ACC112 (cell line): ENCODE measurements around the gene ZSWIM6.
"Not testable (repeated sequence)": the region's sequence is repeated elsewhere in the genome, so short reads cannot be mapped to it uniquely, and the experiment has no call there.

Source experiments
- H2AFZ ChIP-seq: fragments of 200-600 bp; sonication (generic); one replicate; pipeline ENCODE4 v1.6.0; 2017; ENCODE audit warnings: antibody characterized with exemption, low read length; ENCODE audit not compliant: unreplicated experiment
- H3K27ac ChIP-seq: fragments of 200-600 bp; sonication (generic); 2 replicates; pipeline ENCODE4 v1.5.1; 2014; ENCODE audit warnings: low read depth, mild to moderate bottlenecking, antibody characterized with exemption, low read length, moderate library complexity
- H3K27me3 ChIP-seq: fragments of 200-600 bp; sonication (generic); 2 replicates; pipeline ENCODE4 v1.6.1; 2014; ENCODE audit warnings: mild to moderate bottlenecking, antibody characterized with exemption, low read length, moderate library complexity, mixed read lengths; ENCODE audit not compliant: insufficient read depth
- H3K36me3 ChIP-seq: fragments of 200-600 bp; sonication (generic); 2 replicates; pipeline ENCODE4 v1.6.1; 2016; ENCODE audit warnings: mild to moderate bottlenecking, antibody characterized with exemption, low read length, moderate library complexity, mixed read lengths; ENCODE audit not compliant: insufficient read depth
- H3K4me1 ChIP-seq: fragments of 200-600 bp; sonication (generic); one replicate; pipeline ENCODE4 v1.6.1; 2016; ENCODE audit warnings: low read length, mixed read lengths; ENCODE audit not compliant: insufficient read depth, unreplicated experiment, control insufficient read depth
- H3K4me3 ChIP-seq: fragments of 200-600 bp; sonication (generic); 2 replicates; pipeline ENCODE4 v1.5.1; 2014; ENCODE audit warnings: mild to moderate bottlenecking, low read depth, low read length
- H3K79me2 ChIP-seq: fragments of 200-600 bp; sonication (generic); one replicate; pipeline ENCODE4 v1.6.0; 2016; ENCODE audit warnings: low read length; ENCODE audit not compliant: control insufficient read depth, unreplicated experiment, insufficient read depth

ZSWIM6 gene

GRCh38 chr5:61420016-61420415 is 88.0 kb downstream of the ZSWIM6 start:
- H3K4me1 ChIP-seq: peaks cover 21% of the 10 kb centered on the region

GRCh38 chr5:61421262-61421661 is 89.2 kb downstream of the ZSWIM6 start:
- not testable (repeated sequence) for H2AFZ ChIP-seq, H3K27ac ChIP-seq, H3K36me3 ChIP-seq, H3K27me3 ChIP-seq, H3K4me3 ChIP-seq
- H3K79me2 ChIP-seq: peaks cover 79% of the 10 kb centered on the region
- peaks cover 16% of the 10 kb centered on the region for H3K4me1 ChIP-seq

More at GRCh38 chr5:61420016-61420415, 88.0 kb downstream of the ZSWIM6 start:
- no peaks in the 10 kb centered on the region for H3K36me3 ChIP-seq
- no peak overlapping the region for H3K27ac ChIP-seq
- no peaks in the 10 kb centered on the region for H3K27me3 ChIP-seq
- no peak overlapping the region for H2AFZ ChIP-seq
- no peak overlapping the region for H3K4me3 ChIP-seq
- H3K79me2 ChIP-seq: peaks cover 83% of the 10 kb centered on the region

- no peaks in the 10 kb centered on the region for H3K36me3 ChIP-seq
- H2AFZ ChIP-seq: no peak overlapping the region
- H3K27ac ChIP-seq: no peak overlapping the region
- H3K4me3 ChIP-seq: peak overlapping the region; percentile 50
- H3K79me2 ChIP-seq: peaks cover 76% of the 10 kb centered on the region
- no peaks in the 10 kb centered on the region for H3K27me3 ChIP-seq
- peaks cover 14% of the 10 kb centered on the region for H3K4me1 ChIP-seq
Measured at GRCh38 chr5:61423487-61424145, 91.6 kb downstream of the ZSWIM6 start.

- Histone ChIP-seq H3K27ac (no peak overlapping the region), H3K36me3 (no peaks in the 10 kb centered on the region), H3K79me2 (peaks cover 74% of the 10 kb centered on the region), H2AFZ (no peak overlapping the region), H3K4me3 (no peak overlapping the region), H3K27me3 (no peaks in the 10 kb centered on the region), H3K4me1 (peaks cover 14% of the 10 kb centered on the region)
Measured at GRCh38 chr5:61425918-61426317, 93.9 kb downstream of the ZSWIM6 start.

GRCh38 chr5:61429906-61430305 is 97.8 kb downstream of the ZSWIM6 start:
- Histone ChIP-seq H2AFZ (no peak overlapping the region), H3K27me3 (no peaks in the 10 kb centered on the region), H3K4me3 (no peak overlapping the region), H3K36me3 (no peaks in the 10 kb centered on the region), H3K79me2 (peaks cover 65% of the 10 kb centered on the region), H3K27ac (no peak overlapping the region), H3K4me1 (peaks cover 3% of the 10 kb centered on the region)

- Histone ChIP-seq H3K27me3 (no peaks in the 10 kb centered on the region), H3K4me3 (no peak overlapping the region), H3K79me2 (peaks cover 72% of the 10 kb centered on the region), H2AFZ (no peak overlapping the region), H3K4me1 (no peaks in the 10 kb centered on the region), H3K36me3 (no peaks in the 10 kb centered on the region), H3K27ac (no peak overlapping the region)
Measured at GRCh38 chr5:61431923-61432620, 100.0 kb downstream of the ZSWIM6 start.

- H3K79me2 ChIP-seq: peaks cover 73% of the 10 kb centered on the region
- H3K27me3 ChIP-seq: no peaks in the 10 kb centered on the region
- no peak overlapping the region for H3K27ac ChIP-seq
- no peaks in the 10 kb centered on the region for H3K36me3 ChIP-seq
- H3K4me1 ChIP-seq: no peaks in the 10 kb centered on the region
- H3K4me3 ChIP-seq: no peak overlapping the region
- no peak overlapping the region for H2AFZ ChIP-seq
Measured at GRCh38 chr5:61435368-61435767, 103.3 kb downstream of the ZSWIM6 start.

GRCh38 chr5:61438298-61438970 is 106.4 kb downstream of the ZSWIM6 start:
- no peaks in the 10 kb centered on the region for H3K4me1 ChIP-seq

GRCh38 chr5:61440086-61440485 is 108.0 kb downstream of the ZSWIM6 start:
- H3K4me1 ChIP-seq: no peaks in the 10 kb centered on the region
- peaks cover 3% of the 10 kb centered on the region; the same call in 1 of the 2 replicates for H3K36me3 ChIP-seq
- H3K79me2 ChIP-seq: peaks cover 69% of the 10 kb centered on the region
- no peaks in the 10 kb centered on the region for H3K27me3 ChIP-seq
- H3K27ac ChIP-seq: no peak overlapping the region
- no peak overlapping the region for H2AFZ ChIP-seq
- no peak overlapping the region for H3K4me3 ChIP-seq

More at GRCh38 chr5:61438298-61438970, 106.4 kb downstream of the ZSWIM6 start:
- peaks cover 2% of the 10 kb centered on the region; the same call in 1 of the 2 replicates for H3K36me3 ChIP-seq
- H3K4me3 ChIP-seq: no peak overlapping the region
- H3K79me2 ChIP-seq: peaks cover 77% of the 10 kb centered on the region
- no peak overlapping the region for H2AFZ ChIP-seq
- no peaks in the 10 kb centered on the region for H3K27me3 ChIP-seq
- no peak overlapping the region for H3K27ac ChIP-seq

- H3K36me3 ChIP-seq: peaks cover 3% of the 10 kb centered on the region; the same call in 1 of the 2 replicates
- peaks cover 64% of the 10 kb centered on the region for H3K79me2 ChIP-seq
- H3K27ac ChIP-seq: no peak overlapping the region
Measured at GRCh38 chr5:61440596-61440995, 108.5 kb downstream of the ZSWIM6 start.

More at GRCh38 chr5:61440596-61440995, 108.5 kb downstream of the ZSWIM6 start:
- Histone ChIP-seq H3K27me3 (no peaks in the 10 kb centered on the region), H3K4me3 (no peak overlapping the region), H3K4me1 (no peaks in the 10 kb centered on the region), H2AFZ (no peak overlapping the region)
